Transverse colon (tissue), 4 donors: ENCODE results near the gene RALGPS1.

ENCODE experiments used
- CTCF ChIP-seq, 5 experiments: fragments of 200-600 bp in 3 of 5; fragments of 450-650 bp in 2 of 5; sonication (generic) in 3 of 5; IDR thresholded peaks; 1 replicate in 2 of 5; 2 replicates in 3 of 5; pipeline ENCODE4 v1.5.1; 2016 to 2017; ENCODE audit warnings: antibody characterized with exemption in 5 of 5, inconsistent platforms in 3 of 5, mild to moderate bottlenecking in 2 of 5, moderate library complexity in 1 of 5
- EP300 ChIP-seq: sonication (generic); formaldehyde crosslinking; IDR thresholded peaks from one replicate; pipeline ENCODE4 v1.6.1; 2017; ENCODE audit warnings: antibody characterized with exemption, low read depth
- POLR2A ChIP-seq: fragments of 450-650 bp; IDR thresholded peaks from one replicate; pipeline ENCODE4 v1.6.1; 2016; ENCODE audit warnings: antibody characterized with exemption, mild to moderate bottlenecking, moderate library complexity
- POLR2AphosphoS5 ChIP-seq, 3 donors: sonication (generic); formaldehyde crosslinking; IDR thresholded peaks; one replicate each; pipeline ENCODE4 v1.6.1; 2016; ENCODE audit warnings: antibody characterized with exemption in 3 of 3

GRCh38 chr9:127183814-127184582, 269.4 kb downstream of the RALGPS1 start:
- TF ChIP-seq CTCF (IDR thresholded peaks at IDR 0.05) (no peak), POLR2A (no peak), EP300 (no peak), POLR2AphosphoS5 (IDR thresholded peaks at IDR 0.05) (peak; percentile 14 to 66 (median 43))
